A549 (cell line): ENCODE data around the gene RCSD1.

ENCODE experiments used
- CEBPB ChIP-seq, 2 experiments: fragments of >200 bp in 1 of 2; sonication (Bioruptor Twin) in 1 of 2; formaldehyde crosslinking in 1 of 2; IDR thresholded peaks; 2 replicates each; pipeline ENCODE4 v1.6.1; 2012 to 2016
- EHF ChIP-seq: fragments of 250-450 bp; sonication (Bioruptor Pico); IDR thresholded peaks from 2 replicates; pipeline ENCODE4 v1.5.0; 2020; ENCODE audit warnings: mild to moderate bottlenecking
- EP300 ChIP-seq, 2 experiments: fragments of >200 bp; sonication (Bioruptor Twin); formaldehyde crosslinking; IDR thresholded peaks; 2 replicates in 1 of 2; 3 replicates in 1 of 2; pipeline ENCODE4 v1.6.1; 2016 to 2017
- HOXB5 ChIP-seq: fragments of 250-450 bp; sonication (Bioruptor Pico); IDR thresholded peaks from 2 replicates; pipeline ENCODE4 v1.5.0; 2020; ENCODE audit warnings: mild to moderate bottlenecking, moderate library complexity
- POLR2A ChIP-seq: IDR thresholded peaks from 2 replicates; pipeline ENCODE4 v1.6.1; 2012; ENCODE audit warnings: mild to moderate bottlenecking, low read length
- RCOR1 ChIP-seq: fragments of 150-350 bp; IDR thresholded peaks from 2 replicates; pipeline ENCODE4 v1.6.1; 2014; ENCODE audit warnings: antibody characterized with exemption, low read length, low read depth
- RFX5 ChIP-seq: fragments of 450-650 bp; IDR thresholded peaks from 2 replicates; pipeline ENCODE4 v1.7.1; 2014; ENCODE audit warnings: antibody characterized with exemption, mild to moderate bottlenecking, moderate library complexity
- SMC3 ChIP-seq: fragments of >200 bp; sonication (Bioruptor Twin); formaldehyde crosslinking; IDR thresholded peaks from 3 replicates; pipeline ENCODE4 v1.6.1; 2018; ENCODE audit warnings: inconsistent platforms
- TF ChIP-seq, protein P1 (sequence below): fragments of >200 bp; sonication (Bioruptor Twin); formaldehyde crosslinking; IDR thresholded peaks from 3 replicates; pipeline ENCODE4 v1.5.1; 2016
- TF ChIP-seq, protein P2 (sequence below): fragments of 450-650 bp; IDR thresholded peaks from 2 replicates; pipeline ENCODE4 v1.6.1; 2014; ENCODE audit warnings: antibody characterized with exemption
- TF ChIP-seq, protein P3 (sequence below): fragments of 200-600 bp; sonication (generic); IDR thresholded peaks from 2 replicates; pipeline ENCODE4 v1.6.1; 2016; ENCODE audit warnings: antibody characterized with exemption, mild to moderate bottlenecking, moderate library complexity
- TF ChIP-seq, protein P4 (sequence below): IDR thresholded peaks from 2 replicates; pipeline ENCODE4 v1.6.1; 2012

DNA sequence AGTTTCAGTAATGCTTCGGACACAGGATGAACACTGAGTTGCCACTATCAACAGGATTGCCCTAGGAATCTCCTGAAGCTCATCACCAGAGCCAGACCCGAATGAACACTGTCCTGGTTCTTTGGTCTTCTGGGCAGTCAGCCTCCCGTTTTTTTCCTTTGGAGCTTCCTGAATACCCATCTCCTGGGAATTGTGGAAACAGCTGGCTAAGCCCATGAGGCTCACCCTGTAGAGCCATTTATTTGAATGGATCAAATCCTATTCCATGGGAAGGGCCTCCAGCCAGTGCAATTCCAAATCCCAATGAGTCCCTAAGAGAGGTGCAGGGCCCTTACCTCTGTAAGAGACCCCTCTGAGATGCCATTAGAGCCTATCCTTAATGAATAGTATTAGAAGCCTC is 5.9 kb downstream of the RCSD1 start:
- TF ChIP-seq, protein P1, sequence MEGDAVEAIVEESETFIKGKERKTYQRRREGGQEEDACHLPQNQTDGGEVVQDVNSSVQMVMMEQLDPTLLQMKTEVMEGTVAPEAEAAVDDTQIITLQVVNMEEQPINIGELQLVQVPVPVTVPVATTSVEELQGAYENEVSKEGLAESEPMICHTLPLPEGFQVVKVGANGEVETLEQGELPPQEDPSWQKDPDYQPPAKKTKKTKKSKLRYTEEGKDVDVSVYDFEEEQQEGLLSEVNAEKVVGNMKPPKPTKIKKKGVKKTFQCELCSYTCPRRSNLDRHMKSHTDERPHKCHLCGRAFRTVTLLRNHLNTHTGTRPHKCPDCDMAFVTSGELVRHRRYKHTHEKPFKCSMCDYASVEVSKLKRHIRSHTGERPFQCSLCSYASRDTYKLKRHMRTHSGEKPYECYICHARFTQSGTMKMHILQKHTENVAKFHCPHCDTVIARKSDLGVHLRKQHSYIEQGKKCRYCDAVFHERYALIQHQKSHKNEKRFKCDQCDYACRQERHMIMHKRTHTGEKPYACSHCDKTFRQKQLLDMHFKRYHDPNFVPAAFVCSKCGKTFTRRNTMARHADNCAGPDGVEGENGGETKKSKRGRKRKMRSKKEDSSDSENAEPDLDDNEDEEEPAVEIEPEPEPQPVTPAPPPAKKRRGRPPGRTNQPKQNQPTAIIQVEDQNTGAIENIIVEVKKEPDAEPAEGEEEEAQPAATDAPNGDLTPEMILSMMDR = no peak
- TF ChIP-seq, protein P2, sequence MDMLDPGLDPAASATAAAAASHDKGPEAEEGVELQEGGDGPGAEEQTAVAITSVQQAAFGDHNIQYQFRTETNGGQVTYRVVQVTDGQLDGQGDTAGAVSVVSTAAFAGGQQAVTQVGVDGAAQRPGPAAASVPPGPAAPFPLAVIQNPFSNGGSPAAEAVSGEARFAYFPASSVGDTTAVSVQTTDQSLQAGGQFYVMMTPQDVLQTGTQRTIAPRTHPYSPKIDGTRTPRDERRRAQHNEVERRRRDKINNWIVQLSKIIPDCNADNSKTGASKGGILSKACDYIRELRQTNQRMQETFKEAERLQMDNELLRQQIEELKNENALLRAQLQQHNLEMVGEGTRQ = no peak
- no peak for TF ChIP-seq POLR2A
- no peak for TF ChIP-seq RCOR1
- TF ChIP-seq, protein P3, sequence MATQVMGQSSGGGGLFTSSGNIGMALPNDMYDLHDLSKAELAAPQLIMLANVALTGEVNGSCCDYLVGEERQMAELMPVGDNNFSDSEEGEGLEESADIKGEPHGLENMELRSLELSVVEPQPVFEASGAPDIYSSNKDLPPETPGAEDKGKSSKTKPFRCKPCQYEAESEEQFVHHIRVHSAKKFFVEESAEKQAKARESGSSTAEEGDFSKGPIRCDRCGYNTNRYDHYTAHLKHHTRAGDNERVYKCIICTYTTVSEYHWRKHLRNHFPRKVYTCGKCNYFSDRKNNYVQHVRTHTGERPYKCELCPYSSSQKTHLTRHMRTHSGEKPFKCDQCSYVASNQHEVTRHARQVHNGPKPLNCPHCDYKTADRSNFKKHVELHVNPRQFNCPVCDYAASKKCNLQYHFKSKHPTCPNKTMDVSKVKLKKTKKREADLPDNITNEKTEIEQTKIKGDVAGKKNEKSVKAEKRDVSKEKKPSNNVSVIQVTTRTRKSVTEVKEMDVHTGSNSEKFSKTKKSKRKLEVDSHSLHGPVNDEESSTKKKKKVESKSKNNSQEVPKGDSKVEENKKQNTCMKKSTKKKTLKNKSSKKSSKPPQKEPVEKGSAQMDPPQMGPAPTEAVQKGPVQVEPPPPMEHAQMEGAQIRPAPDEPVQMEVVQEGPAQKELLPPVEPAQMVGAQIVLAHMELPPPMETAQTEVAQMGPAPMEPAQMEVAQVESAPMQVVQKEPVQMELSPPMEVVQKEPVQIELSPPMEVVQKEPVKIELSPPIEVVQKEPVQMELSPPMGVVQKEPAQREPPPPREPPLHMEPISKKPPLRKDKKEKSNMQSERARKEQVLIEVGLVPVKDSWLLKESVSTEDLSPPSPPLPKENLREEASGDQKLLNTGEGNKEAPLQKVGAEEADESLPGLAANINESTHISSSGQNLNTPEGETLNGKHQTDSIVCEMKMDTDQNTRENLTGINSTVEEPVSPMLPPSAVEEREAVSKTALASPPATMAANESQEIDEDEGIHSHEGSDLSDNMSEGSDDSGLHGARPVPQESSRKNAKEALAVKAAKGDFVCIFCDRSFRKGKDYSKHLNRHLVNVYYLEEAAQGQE = no peak
- TF ChIP-seq EHF = no peak
- TF ChIP-seq CEBPB (IDR thresholded peaks at IDR 0.05) = no peak
- no peak for TF ChIP-seq HOXB5 (CRISPR knock-in tag)
- no peak for TF ChIP-seq RFX5
- no peak for TF ChIP-seq SMC3
- no peak for TF ChIP-seq EP300 (IDR thresholded peaks at IDR 0.05)
- TF ChIP-seq, protein P4, sequence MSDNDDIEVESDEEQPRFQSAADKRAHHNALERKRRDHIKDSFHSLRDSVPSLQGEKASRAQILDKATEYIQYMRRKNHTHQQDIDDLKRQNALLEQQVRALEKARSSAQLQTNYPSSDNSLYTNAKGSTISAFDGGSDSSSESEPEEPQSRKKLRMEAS = no peak
